Small intestine (tissue), 7 donors: ENCODE results near the gene MAL. TPM values are rescaled to one million over a fixed set of nuclear protein-coding genes. Genes with fewer than 3 reads are reported as not detected.
"Not testable (repeated sequence)": the region's sequence is repeated elsewhere in the genome, so short reads cannot be mapped to it uniquely, and the experiment has no call there.

Experiments used
- DNase-seq, 2 donors: peaks; one replicate each; pipeline versions ENCODE4 v3.0.0 to v3.0.0-alpha.2; 2013
- FAIRE-seq: peaks from 2 replicates; lab custom pipeline; 2012; peaks lifted over from hg19 to GRCh38; lab: Jason Lieb, UNC
- H3K27ac ChIP-seq, 3 donors: one replicate each; pipeline ENCODE4 v1.5.1; 2013; ENCODE audit warnings: low read length in 2 of 3, mild to moderate bottlenecking in 2 of 3, control low read depth in 1 of 3, inconsistent platforms in 1 of 3, low read depth in 1 of 3, moderate library complexity in 1 of 3
- H3K27me3 ChIP-seq, 3 donors: one replicate each; pipeline ENCODE4 v1.6.1; 2013; ENCODE audit warnings: low read length in 3 of 3, inconsistent platforms in 1 of 3; ENCODE audit not compliant: control insufficient read depth in 3 of 3, insufficient read depth in 3 of 3
- H3K36me3 ChIP-seq, 3 donors: one replicate each; pipeline ENCODE4 v1.6.1; 2013; ENCODE audit warnings: low read length in 3 of 3, inconsistent platforms in 1 of 3, low read depth in 1 of 3, mild to moderate bottlenecking in 1 of 3, moderate library complexity in 1 of 3; ENCODE audit not compliant: control insufficient read depth in 3 of 3, insufficient read depth in 2 of 3
- H3K4me1 ChIP-seq, 3 donors: one replicate each; pipeline ENCODE4 v1.6.1; 2013; ENCODE audit warnings: low read length in 2 of 3, inconsistent platforms in 1 of 3, low read depth in 1 of 3, mild to moderate bottlenecking in 1 of 3, moderate library complexity in 1 of 3; ENCODE audit not compliant: control insufficient read depth in 3 of 3, insufficient read depth in 2 of 3
- H3K4me3 ChIP-seq, 3 donors: one replicate each; pipeline ENCODE4 v1.5.1; 2013; ENCODE audit warnings: low read length in 3 of 3, control low read depth in 1 of 3, inconsistent platforms in 1 of 3, low read depth in 1 of 3, mild to moderate bottlenecking in 1 of 3, moderate library complexity in 1 of 3
- H3K9me3 ChIP-seq, 2 donors: one replicate each; pipeline ENCODE4 v1.6.1; 2013; ENCODE audit warnings: low read depth in 1 of 2, low read length in 1 of 2; ENCODE audit not compliant: control insufficient read depth in 2 of 2, insufficient read depth in 1 of 2
- WGBS, 3 donors: extraction: QIAGEN DNeasy Blood & Tissue Kit; methylation state at CpG; one replicate each; pipeline ENCODE4 v1.1.7; 2013; 5-methylcytosine and 5-hydroxymethylcytosine counted together
- polyA plus RNA-seq, 4 donors: library from polyadenylated mRNA; stranded (reverse) in 3 of 4; unstranded in 1 of 4; fragments of 200-250 nt in 3 of 4; fragments of 120-200 nt in 1 of 4; gene quantifications; one replicate each; pipeline versions ENCODE4 v1.2.1 to v1.2.3, GENCODE V29; 2013
- donor health status: healthy with polysubstance abuse.
- donor health status: control.
- donor health status: control.
- donor health status: Bipolar disorder and iron deficiency.
- donor health status: healthy.

MAL gene
- polyA plus RNA-seq, 4 donors, result 0.15 to 3.8 (median 1.6) TPM

DNA sequence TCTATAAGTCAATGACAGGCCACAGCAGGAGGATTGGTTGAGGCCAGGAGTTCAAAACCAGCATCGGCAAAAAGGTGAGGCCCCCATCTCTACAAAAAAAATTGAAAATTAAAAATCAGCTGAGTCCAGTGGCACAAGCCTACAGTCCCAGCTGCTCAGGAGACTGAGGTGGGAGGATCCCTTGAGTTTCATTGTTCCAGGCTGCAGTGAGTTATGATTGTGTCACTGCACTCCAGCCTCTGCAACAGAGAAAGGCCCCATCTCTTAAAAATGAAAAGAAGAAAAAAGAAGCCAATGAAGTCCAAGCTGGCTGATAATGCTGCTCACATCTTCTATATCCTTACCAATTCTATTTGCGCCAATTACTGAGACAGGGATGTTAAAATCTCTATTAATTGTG is 57.0 kb downstream of the MAL start:
- Histone ChIP-seq H3K9me3 (no peaks in the 10 kb centered on the region), H3K4me1 (no peaks in the 10 kb centered on the region), H3K27ac (no peak overlapping the region), H3K4me3 (no peak overlapping the region), H3K27me3 (peaks cover 0 to 17% (median 0%) of the 10 kb centered on the region in 3 donors), H3K36me3 (peaks cover 3 to 16% (median 4%) of the 10 kb centered on the region in 3 donors)
- WGBS, 3 donors, result 95 to 96% (median 96%) methylated on average over 2 of the region's 2 CpGs
- FAIRE-seq, result no peak
- DNase-seq, result no peak

GRCh38 chr2:95086017-95086416 is 60.5 kb downstream of the MAL start:
- 93 to 100% (median 99%) methylated on average over 1 of the region's 1 CpG for WGBS, 3 donors
- DNase-seq (no peak), FAIRE-seq (no peak)
- Histone ChIP-seq H3K4me3 (no peak overlapping the region), H3K27me3 (no peaks in the 10 kb centered on the region), H3K36me3 (peaks cover 9 to 36% (median 16%) of the 10 kb centered on the region in 3 donors), H3K9me3 (peaks cover 0 to 2% of the 10 kb centered on the region in 2 donors), H3K27ac (no peak overlapping the region), H3K4me1 (no peaks in the 10 kb centered on the region)

GRCh38 chr2:95087379-95087778 is 61.9 kb downstream of the MAL start:
- Histone ChIP-seq H3K36me3 (peaks cover 9 to 44% (median 23%) of the 10 kb centered on the region in 3 donors), H3K27me3 (no peaks in the 10 kb centered on the region), H3K27ac (no peak overlapping the region), H3K9me3 (peaks cover 0 to 6% of the 10 kb centered on the region in 2 donors), H3K4me3 (no peak overlapping the region), H3K4me1 (no peaks in the 10 kb centered on the region)
- FAIRE-seq (no peak), DNase-seq (no peak)
- 91 to 94% (median 93%) methylated on average over 5 of the region's 5 CpGs for WGBS, 3 donors

- Histone ChIP-seq H3K9me3 (peaks cover 0 to 10% of the 10 kb centered on the region in 2 donors), H3K4me3 (no peak overlapping the region), H3K27ac (no peak overlapping the region), H3K36me3 (peaks cover 9 to 42% (median 21%) of the 10 kb centered on the region in 3 donors), H3K27me3 (no peaks in the 10 kb centered on the region), H3K4me1 (no peaks in the 10 kb centered on the region)
- FAIRE-seq (no peak), DNase-seq (peak in 1 of 2 donors; percentile 8)
- WGBS, 3 donors, result 88 to 94% (median 90%) methylated on average over 6 of the region's 6 CpGs
These were observed 66.5 kb downstream of the MAL start for GRCh38 chr2:95091885-95092555.

- peaks cover 5 to 19% (median 15%) of the 10 kb centered on the region in 3 donors for H3K36me3 ChIP-seq
- not testable (repeated sequence) for FAIRE-seq, H3K4me3 ChIP-seq, H3K9me3 ChIP-seq, DNase-seq, H3K27ac ChIP-seq, H3K27me3 ChIP-seq, H3K4me1 ChIP-seq
- 97 to 100% (median 100%) methylated on average over 4 to 5 of the region's 5 CpGs for WGBS, 3 donors
These were observed 72.8 kb downstream of the MAL start for GRCh38 chr2:95098273-95098672.

GRCh38 chr2:95099910-95100309 is 74.4 kb downstream of the MAL start:
- FAIRE-seq (no peak), DNase-seq (no peak)
- no peak overlapping the region for H3K27ac ChIP-seq
- WGBS, 3 donors, result 90 to 98% (median 98%) methylated on average over 2 of the region's 2 CpGs
- H3K27me3 ChIP-seq, result no peaks in the 10 kb centered on the region
- no peaks in the 10 kb centered on the region for H3K9me3 ChIP-seq
- H3K36me3 ChIP-seq, result peaks cover 10 to 22% (median 20%) of the 10 kb centered on the region in 3 donors
- no peak overlapping the region for H3K4me3 ChIP-seq
- no peaks in the 10 kb centered on the region for H3K4me1 ChIP-seq

Other genes starting within 250 kb of the MAL start
- not detected for gene TEKT4, start 154.3 kb upstream of the MAL start, polyA plus RNA-seq
- gene MRPS5, start 96.1 kb downstream of the MAL start, polyA plus RNA-seq, result 100 to 1,000 TPM in 2 of 4 donors, 10 to 100 TPM in 2; 42.9 to 104 (median 92.8) TPM
- gene ZNF514, start 134.1 kb downstream of the MAL start, polyA plus RNA-seq, result 10 to 100 TPM in 1 of 4 donors, 1 to 10 TPM in 3; 3.8 to 18.9 (median 7.3) TPM
- 1 to 10 TPM; 1.1 to 4.2 (median 1.6) TPM for gene ZNF2, start 140.1 kb downstream of the MAL start, polyA plus RNA-seq
- gene ZNF892, start 181.8 kb downstream of the MAL start, polyA plus RNA-seq, result 1 to 10 TPM in 1 of 4 donors, under 1 TPM in 1, not detected in 2; 0.66 to 1.2 TPM
- 10 to 100 TPM in 1 of 4 donors, 1 to 10 TPM in 3; 1.1 to 17.9 (median 1.8) TPM for gene PROM2, start 248.7 kb downstream of the MAL start, polyA plus RNA-seq